Activated CD8-positive, alpha-beta T cell treated with anti-CD3 and anti-CD28 coated beads for 36 hours (primary cell): ENCODE data around the gene RPN2. TPM values are rescaled to one million over a fixed set of nuclear protein-coding genes. Genes with fewer than 3 reads are reported as not detected.

Experiments used
- ATAC-seq: fragments of 200-7000 bp; cut with Tn5 transposase; one replicate; pipeline ENCODE4 v1.10.0; 2021; ENCODE audit warnings: mild to moderate bottlenecking, moderate library complexity
- CTCF ChIA-PET: fragments of 350-600 bp; sonication (Branson Sonifier 250); formaldehyde crosslinking; loops from one replicate; lab custom pipeline; 2021; ENCODE audit warnings: antibody characterized with exemption; lab: Charles Lee
- POLR2A ChIA-PET: fragments of 350-600 bp; sonication (Branson Sonifier 250); formaldehyde crosslinking; loops from one replicate; lab custom pipeline; 2021; ENCODE audit warnings: antibody characterized with exemption; lab: Charles Lee
- DNase-seq: peaks from one replicate; pipeline ENCODE4 v3.0.0-alpha.2; 2020
- H3K27ac Mint-ChIP-seq: one replicate; pipeline ENCODE4 v1.8.0; 2021; ENCODE audit warnings: mild to moderate bottlenecking, mixed read lengths
- H3K27me3 Mint-ChIP-seq: one replicate; pipeline ENCODE4 v1.8.0; 2021; ENCODE audit warnings: mixed read lengths
- H3K36me3 Mint-ChIP-seq: one replicate; pipeline ENCODE4 v1.8.0; 2021; ENCODE audit warnings: low read depth, mixed read lengths
- H3K4me1 Mint-ChIP-seq: one replicate; pipeline ENCODE4 v1.8.0; 2021; ENCODE audit warnings: low read depth, mixed read lengths
- H3K4me3 Mint-ChIP-seq: one replicate; pipeline ENCODE4 v1.8.0; 2021; ENCODE audit warnings: mild to moderate bottlenecking, moderate library complexity, mixed read lengths
- H3K9me3 Mint-ChIP-seq: one replicate; pipeline ENCODE4 v1.8.0; 2021; ENCODE audit warnings: mixed read lengths
- CTCF ChIP-seq: fragments of 200-600 bp; IDR thresholded peaks from one replicate; pipeline ENCODE4 v1.8.0; 2022; ENCODE audit warnings: antibody characterized with exemption, mild to moderate bottlenecking
- intact Hi-C: fragments of 100-400 bp; cut with micrococcal nuclease; formaldehyde crosslinking; loops from one replicate; pipeline ENCODE4 v1.10.0; 2022
- total RNA-seq, 2 experiments: library from RNA; stranded (reverse); gene quantifications; one replicate each; pipeline ENCODE4 v1.2.3, GENCODE V29; 2021

RPN2 gene
- total RNA-seq, 2 experiments from 2014 or later, result 103 to 107 TPM

- H3K9me3 Mint-ChIP-seq, result no peaks in the 10 kb centered on the region
- DNase-seq (peak; percentile 19), ATAC-seq (peak; percentile 57)
- no peaks in the 10 kb centered on the region for H3K27me3 Mint-ChIP-seq
- H3K4me1 Mint-ChIP-seq, result peaks cover 60% of the 10 kb centered on the region
- peak overlapping the region; percentile 21 for H3K4me3 Mint-ChIP-seq
- intact Hi-C loops, result loop anchor here (5.0 kb wide), 2 partner anchors 187 to 337 kb away; no protein-coding TSS in a partner anchor
- peaks cover 51% of the 10 kb centered on the region for H3K36me3 Mint-ChIP-seq
- ChIA-PET POLR2A (interaction anchor here (1.6 kb wide), 1 partner anchor 16 kb away, joined by 3 read pairs; the partner anchor contains the start of genes MROH8 and RPN2), CTCF (interaction anchor here (0.7 to 11.3 kb wide), 22 partner anchors 10 to 339 kb away, joined by 3 to 123 read pairs (median 4); partner anchors contain the start of genes MROH8 and RPN2)
- H3K27ac Mint-ChIP-seq, result peak overlapping the region; percentile 81
- TF ChIP-seq CTCF, result no peak
These were observed 15.7 kb downstream of the RPN2 start for GRCh38 chr20:37194621-37195417.

- ATAC-seq (no peak), DNase-seq (no peak)
- no peak overlapping the region for H3K4me3 Mint-ChIP-seq
- H3K9me3 Mint-ChIP-seq, result no peaks in the 10 kb centered on the region
- CTCF ChIA-PET, result interaction anchor here (0.9 to 5.6 kb wide), 2 partner anchors 9 to 336 kb away, joined by 3 to 45 read pairs; no protein-coding TSS in a partner anchor
- peaks cover 51% of the 10 kb centered on the region for H3K36me3 Mint-ChIP-seq
- POLR2A ChIA-PET, result no interaction called here
- intact Hi-C loops, result loop anchor here (5.0 kb wide), 1 partner anchor 333 kb away; no protein-coding TSS in a partner anchor
- no peaks in the 10 kb centered on the region for H3K27me3 Mint-ChIP-seq
- peaks cover 28% of the 10 kb centered on the region for H3K4me1 Mint-ChIP-seq
- H3K27ac Mint-ChIP-seq, result no peak overlapping the region
- no peak for TF ChIP-seq CTCF
These were observed 20.0 kb downstream of the RPN2 start for GRCh38 chr20:37198932-37199660.

GRCh38 chr20:37200376-37200775 lies 21.2 kb downstream of the RPN2 start:
- ChIA-PET CTCF (interaction anchor here (5.6 kb wide), 1 partner anchor 10 kb away, joined by 45 read pairs; no protein-coding TSS in a partner anchor), POLR2A (interaction anchor here (0.7 kb wide), 1 partner anchor 13 kb away, joined by 4 read pairs; no protein-coding TSS in a partner anchor)
- DNase-seq, result no peak
- H3K4me3 Mint-ChIP-seq, result no peak overlapping the region
- peaks cover 61% of the 10 kb centered on the region for H3K36me3 Mint-ChIP-seq
- no peaks in the 10 kb centered on the region for H3K9me3 Mint-ChIP-seq
- ATAC-seq, result no peak
- intact Hi-C loops, result no loop called here
- peaks cover 16% of the 10 kb centered on the region for H3K4me1 Mint-ChIP-seq
- no peaks in the 10 kb centered on the region for H3K27me3 Mint-ChIP-seq
- TF ChIP-seq CTCF, result no peak
- H3K27ac Mint-ChIP-seq, result no peak overlapping the region

- intact Hi-C loops, result no loop called here
- POLR2A ChIA-PET, result interaction anchor here (0.7 to 1.0 kb wide), 2 partner anchors 13 to 23 kb away, joined by 3 to 4 read pairs; no protein-coding TSS in a partner anchor
- no peak for TF ChIP-seq CTCF
- peaks cover 57% of the 10 kb centered on the region for H3K36me3 Mint-ChIP-seq
- no peak overlapping the region for H3K27ac Mint-ChIP-seq
- no peak for ATAC-seq
- CTCF ChIA-PET, result interaction anchor here (1.0 to 5.6 kb wide), 5 partner anchors 11 to 333 kb away, joined by 3 to 45 read pairs (median 7); no protein-coding TSS in a partner anchor
- no peak overlapping the region for H3K4me3 Mint-ChIP-seq
- DNase-seq, result no peak
- peaks cover 12% of the 10 kb centered on the region for H3K4me1 Mint-ChIP-seq
- no peaks in the 10 kb centered on the region for H3K27me3 Mint-ChIP-seq
- H3K9me3 Mint-ChIP-seq, result no peaks in the 10 kb centered on the region
These were observed 22.0 kb downstream of the RPN2 start for GRCh38 chr20:37200926-37201826.
